Liver (tissue), 9 donors: Measurements from ENCODE around the gene PITPNB. TPM values are rescaled to one million over a fixed set of nuclear protein-coding genes. Genes with fewer than 3 reads are reported as not detected.

Source experiments
- DNase-seq: peaks from one replicate; pipeline ENCODE4 v3.0.0-alpha.2; 2017; ENCODE audit warnings: low spot score
- H3K27ac ChIP-seq, 2 donors: one replicate each; pipeline ENCODE4 v1.7.0; 2013; ENCODE audit warnings: inconsistent platforms in 2 of 2, low read length in 2 of 2, control low read depth in 1 of 2, low read depth in 1 of 2, mild to moderate bottlenecking in 1 of 2
- H3K27me3 ChIP-seq, 4 donors: one replicate each; pipeline versions ENCODE4 v1.6.1 to v1.7.0; 2013; ENCODE audit warnings: low read length in 3 of 4, inconsistent platforms in 1 of 4, mild to moderate bottlenecking in 1 of 4, moderate library complexity in 1 of 4; ENCODE audit not compliant: control insufficient read depth in 4 of 4, insufficient read depth in 4 of 4
- H3K36me3 ChIP-seq, 4 donors: one replicate each; pipeline versions ENCODE4 v1.6.1 to v1.7.0; 2013; ENCODE audit warnings: low read length in 3 of 4, mild to moderate bottlenecking in 3 of 4, low read depth in 1 of 4, moderate library complexity in 1 of 4; ENCODE audit not compliant: control insufficient read depth in 4 of 4, insufficient read depth in 3 of 4
- H3K4me1 ChIP-seq, 4 donors: one replicate each; pipeline versions ENCODE4 v1.6.1 to v1.7.0; 2013; ENCODE audit warnings: low read length in 3 of 4, mild to moderate bottlenecking in 3 of 4, moderate library complexity in 1 of 4; ENCODE audit not compliant: control insufficient read depth in 4 of 4, insufficient read depth in 4 of 4
- H3K4me3 ChIP-seq, 3 donors: one replicate each; pipeline versions ENCODE4 v1.6.1 to v1.7.0; 2013; ENCODE audit warnings: low read length in 3 of 3, control low read depth in 1 of 3, low read depth in 1 of 3, mild to moderate bottlenecking in 1 of 3
- H3K9ac ChIP-seq, 2 donors: one replicate each; pipeline ENCODE4 v1.7.0; 2013; ENCODE audit warnings: low read length in 2 of 2, mild to moderate bottlenecking in 2 of 2, moderate library complexity in 2 of 2, control low read depth in 1 of 2, low read depth in 1 of 2
- H3K9me3 ChIP-seq, 4 donors: one replicate each; pipeline versions ENCODE4 v1.6.1 to v1.7.0; 2013; ENCODE audit warnings: low read length in 3 of 4; ENCODE audit not compliant: control insufficient read depth in 4 of 4
- EGR1 ChIP-seq, 2 donors: IDR thresholded peaks; 2 replicates each; pipeline ENCODE4 v1.6.1; 2016 to 2018; ENCODE audit warnings: antibody characterized with exemption in 2 of 2, low read depth in 2 of 2
- FOXA2 ChIP-seq: IDR thresholded peaks from 2 replicates; pipeline ENCODE4 v1.6.1; 2016; ENCODE audit warnings: antibody characterized with exemption
- GABPA ChIP-seq, 2 donors: IDR thresholded peaks in 1 of 2; conservative IDR thresholded peaks in 1 of 2; 2 replicates each; pipeline ENCODE4 v1.6.1; 2016; ENCODE audit warnings: antibody characterized with exemption in 2 of 2, mild to moderate bottlenecking in 1 of 2, moderate library complexity in 1 of 2
- HNF4A ChIP-seq, 2 donors: conservative IDR thresholded peaks; 2 replicates each; pipeline ENCODE4 v1.6.1; 2016; ENCODE audit warnings: antibody characterized with exemption in 2 of 2, mild to moderate bottlenecking in 2 of 2
- HNF4G ChIP-seq: IDR thresholded peaks from 2 replicates; pipeline ENCODE4 v1.6.1; 2016; ENCODE audit warnings: antibody characterized with exemption
- JUND ChIP-seq, 2 donors: IDR thresholded peaks; 2 replicates each; pipeline ENCODE4 v1.6.1; 2016; ENCODE audit warnings: antibody characterized with exemption in 2 of 2
- NR2F2 ChIP-seq: IDR thresholded peaks from 2 replicates; pipeline ENCODE4 v1.6.1; 2016; ENCODE audit warnings: antibody characterized with exemption
- RAD21 ChIP-seq, 2 donors: IDR thresholded peaks; 2 replicates each; pipeline ENCODE4 v1.6.1; 2016; ENCODE audit warnings: antibody characterized with exemption in 2 of 2, mild to moderate bottlenecking in 2 of 2
- SP1 ChIP-seq: IDR thresholded peaks from 2 replicates; pipeline ENCODE4 v1.6.1; 2018; ENCODE audit warnings: antibody characterized with exemption, mild to moderate bottlenecking
- WGBS: extraction: QIAGEN DNeasy Blood & Tissue Kit; methylation state at CpG from one replicate; pipeline ENCODE4 v1.1.7; 2013; 5-methylcytosine and 5-hydroxymethylcytosine counted together
- polyA plus RNA-seq, 2 donors: library from polyadenylated mRNA; stranded (reverse) in 1 of 2; unstranded in 1 of 2; fragments of 200-250 nt in 1 of 2; fragments of >200 nt in 1 of 2; fragmentation: Nextera tagmentation in 1 of 2; extraction: Ambion mirVana in 1 of 2; gene quantifications; one replicate each; pipeline versions ENCODE4 v1.2.1 to v1.2.3, GENCODE V29; 2013 to 2015
- total RNA-seq, 2 donors: library from RNA; depleted of rRNA; stranded (reverse); fragments of >200 nt; gene quantifications; one replicate each; pipeline ENCODE4 v1.2.3, GENCODE V29; 2014
- TF ChIP-seq, protein P1 (sequence below): fragments of 150-350 bp; IDR thresholded peaks from 2 replicates; pipeline ENCODE4 v1.5.1; 2017; ENCODE audit warnings: improper control_type of control experiment, low read depth, low read length; ENCODE audit not compliant: missing input control
- TF ChIP-seq, protein P2 (sequence below): IDR thresholded peaks from 2 replicates; pipeline ENCODE4 v1.6.1; 2016; ENCODE audit warnings: antibody characterized with exemption, mild to moderate bottlenecking
- TF ChIP-seq, protein P3 (sequence below): IDR thresholded peaks from 2 replicates; pipeline ENCODE4 v1.6.1; 2016; ENCODE audit warnings: antibody characterized with exemption
- TF ChIP-seq, protein P4 (sequence below): IDR thresholded peaks from 2 replicates; pipeline ENCODE4 v1.6.1; 2016; ENCODE audit warnings: antibody characterized with exemption
- donor health status: healthy.
- donor health status: healthy.
- donor health status: healthy.
- donor health status: healthy.
- donor health status: healthy.

The PITPNB gene
- total and polyA plus RNA-seq, 4 donors = 18.4 to 57.4 (median 34.4) TPM

DNA sequence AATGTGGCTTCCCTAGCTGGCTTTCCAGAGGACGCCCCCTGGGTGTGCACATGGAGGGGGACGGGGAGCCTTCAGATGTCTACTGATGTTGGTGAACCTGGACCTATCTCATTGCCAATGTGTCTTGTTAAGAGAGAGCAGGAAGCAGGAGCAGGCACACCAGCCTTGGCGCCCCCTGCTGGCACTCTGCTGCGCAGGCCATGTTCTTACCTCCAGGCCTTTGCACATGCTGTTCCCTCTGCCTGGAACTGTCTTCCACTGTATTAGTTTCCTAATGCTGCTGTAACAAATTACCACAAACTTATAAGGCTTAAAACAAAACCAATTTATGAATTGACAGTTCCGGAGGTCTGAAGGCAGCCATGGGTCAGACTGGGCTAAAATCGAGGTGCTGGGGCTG, 93.9 kb downstream of the PITPNB start:
- no peak overlapping the region for H3K9ac ChIP-seq
- WGBS = 92% methylated on average over 6 of the region's 6 CpGs
- no peak overlapping the region for H3K27ac ChIP-seq
- no peaks in the 10 kb centered on the region for H3K27me3 ChIP-seq
- no peak for TF ChIP-seq NR2F2
- peak in 1 of 2 donors; percentile 26 for TF ChIP-seq RAD21 (IDR thresholded peaks at IDR 0.05)
- H3K9me3 ChIP-seq = no peaks in the 10 kb centered on the region
- no peak overlapping the region for H3K4me3 ChIP-seq
- H3K36me3 ChIP-seq = no peaks in the 10 kb centered on the region
- H3K4me1 ChIP-seq = no peaks in the 10 kb centered on the region
- peak; percentile 52 for DNase-seq

DNA sequence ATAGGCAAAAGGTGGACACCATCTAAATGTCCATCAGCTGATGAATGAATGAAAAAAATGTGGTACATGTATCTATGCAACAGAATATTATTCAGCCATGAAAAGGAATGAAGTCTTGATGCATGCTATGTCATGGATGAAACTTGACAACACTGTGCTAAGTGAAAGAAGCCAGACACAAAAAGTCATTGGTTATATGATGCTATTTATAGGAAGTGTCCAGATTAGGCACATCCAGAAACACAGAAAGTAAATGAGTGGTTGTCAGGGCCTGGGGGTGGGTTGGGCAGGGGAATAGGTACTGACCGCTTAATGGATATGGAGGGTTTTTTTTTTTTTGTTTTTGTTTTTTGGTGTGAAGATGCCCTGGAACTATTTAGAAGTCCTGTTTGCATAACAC, 95.8 kb downstream of the PITPNB start:
- no peak for DNase-seq
- no peak overlapping the region for H3K4me3 ChIP-seq
- WGBS = 98% methylated on average over 1 of the region's 1 CpG
- no peaks in the 10 kb centered on the region for H3K36me3 ChIP-seq
- no peak overlapping the region for H3K9ac ChIP-seq
- no peak overlapping the region for H3K27ac ChIP-seq
- no peaks in the 10 kb centered on the region for H3K4me1 ChIP-seq
- no peaks in the 10 kb centered on the region for H3K27me3 ChIP-seq
- no peaks in the 10 kb centered on the region for H3K9me3 ChIP-seq
- TF ChIP-seq RAD21 (IDR thresholded peaks at IDR 0.05) = no peak
- TF ChIP-seq HNF4G = no peak
- TF ChIP-seq FOXA2 = no peak
- TF ChIP-seq, protein P1, sequence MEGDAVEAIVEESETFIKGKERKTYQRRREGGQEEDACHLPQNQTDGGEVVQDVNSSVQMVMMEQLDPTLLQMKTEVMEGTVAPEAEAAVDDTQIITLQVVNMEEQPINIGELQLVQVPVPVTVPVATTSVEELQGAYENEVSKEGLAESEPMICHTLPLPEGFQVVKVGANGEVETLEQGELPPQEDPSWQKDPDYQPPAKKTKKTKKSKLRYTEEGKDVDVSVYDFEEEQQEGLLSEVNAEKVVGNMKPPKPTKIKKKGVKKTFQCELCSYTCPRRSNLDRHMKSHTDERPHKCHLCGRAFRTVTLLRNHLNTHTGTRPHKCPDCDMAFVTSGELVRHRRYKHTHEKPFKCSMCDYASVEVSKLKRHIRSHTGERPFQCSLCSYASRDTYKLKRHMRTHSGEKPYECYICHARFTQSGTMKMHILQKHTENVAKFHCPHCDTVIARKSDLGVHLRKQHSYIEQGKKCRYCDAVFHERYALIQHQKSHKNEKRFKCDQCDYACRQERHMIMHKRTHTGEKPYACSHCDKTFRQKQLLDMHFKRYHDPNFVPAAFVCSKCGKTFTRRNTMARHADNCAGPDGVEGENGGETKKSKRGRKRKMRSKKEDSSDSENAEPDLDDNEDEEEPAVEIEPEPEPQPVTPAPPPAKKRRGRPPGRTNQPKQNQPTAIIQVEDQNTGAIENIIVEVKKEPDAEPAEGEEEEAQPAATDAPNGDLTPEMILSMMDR = no peak
- no peak for TF ChIP-seq GABPA (IDR thresholded peaks at IDR 0.05 in 1 of 2, conservative IDR thresholded peaks at IDR 0.05 in 1 of 2)
- no peak for TF ChIP-seq SP1
- TF ChIP-seq, protein P2, sequence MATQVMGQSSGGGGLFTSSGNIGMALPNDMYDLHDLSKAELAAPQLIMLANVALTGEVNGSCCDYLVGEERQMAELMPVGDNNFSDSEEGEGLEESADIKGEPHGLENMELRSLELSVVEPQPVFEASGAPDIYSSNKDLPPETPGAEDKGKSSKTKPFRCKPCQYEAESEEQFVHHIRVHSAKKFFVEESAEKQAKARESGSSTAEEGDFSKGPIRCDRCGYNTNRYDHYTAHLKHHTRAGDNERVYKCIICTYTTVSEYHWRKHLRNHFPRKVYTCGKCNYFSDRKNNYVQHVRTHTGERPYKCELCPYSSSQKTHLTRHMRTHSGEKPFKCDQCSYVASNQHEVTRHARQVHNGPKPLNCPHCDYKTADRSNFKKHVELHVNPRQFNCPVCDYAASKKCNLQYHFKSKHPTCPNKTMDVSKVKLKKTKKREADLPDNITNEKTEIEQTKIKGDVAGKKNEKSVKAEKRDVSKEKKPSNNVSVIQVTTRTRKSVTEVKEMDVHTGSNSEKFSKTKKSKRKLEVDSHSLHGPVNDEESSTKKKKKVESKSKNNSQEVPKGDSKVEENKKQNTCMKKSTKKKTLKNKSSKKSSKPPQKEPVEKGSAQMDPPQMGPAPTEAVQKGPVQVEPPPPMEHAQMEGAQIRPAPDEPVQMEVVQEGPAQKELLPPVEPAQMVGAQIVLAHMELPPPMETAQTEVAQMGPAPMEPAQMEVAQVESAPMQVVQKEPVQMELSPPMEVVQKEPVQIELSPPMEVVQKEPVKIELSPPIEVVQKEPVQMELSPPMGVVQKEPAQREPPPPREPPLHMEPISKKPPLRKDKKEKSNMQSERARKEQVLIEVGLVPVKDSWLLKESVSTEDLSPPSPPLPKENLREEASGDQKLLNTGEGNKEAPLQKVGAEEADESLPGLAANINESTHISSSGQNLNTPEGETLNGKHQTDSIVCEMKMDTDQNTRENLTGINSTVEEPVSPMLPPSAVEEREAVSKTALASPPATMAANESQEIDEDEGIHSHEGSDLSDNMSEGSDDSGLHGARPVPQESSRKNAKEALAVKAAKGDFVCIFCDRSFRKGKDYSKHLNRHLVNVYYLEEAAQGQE = no peak
- TF ChIP-seq JUND (IDR thresholded peaks at IDR 0.05) = no peak
- TF ChIP-seq EGR1 (IDR thresholded peaks at IDR 0.05; ENCODE audit: low read depth in 2 of 2) = no peak
- TF ChIP-seq, protein P3, sequence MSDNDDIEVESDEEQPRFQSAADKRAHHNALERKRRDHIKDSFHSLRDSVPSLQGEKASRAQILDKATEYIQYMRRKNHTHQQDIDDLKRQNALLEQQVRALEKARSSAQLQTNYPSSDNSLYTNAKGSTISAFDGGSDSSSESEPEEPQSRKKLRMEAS = no peak
- TF ChIP-seq, protein P4, sequence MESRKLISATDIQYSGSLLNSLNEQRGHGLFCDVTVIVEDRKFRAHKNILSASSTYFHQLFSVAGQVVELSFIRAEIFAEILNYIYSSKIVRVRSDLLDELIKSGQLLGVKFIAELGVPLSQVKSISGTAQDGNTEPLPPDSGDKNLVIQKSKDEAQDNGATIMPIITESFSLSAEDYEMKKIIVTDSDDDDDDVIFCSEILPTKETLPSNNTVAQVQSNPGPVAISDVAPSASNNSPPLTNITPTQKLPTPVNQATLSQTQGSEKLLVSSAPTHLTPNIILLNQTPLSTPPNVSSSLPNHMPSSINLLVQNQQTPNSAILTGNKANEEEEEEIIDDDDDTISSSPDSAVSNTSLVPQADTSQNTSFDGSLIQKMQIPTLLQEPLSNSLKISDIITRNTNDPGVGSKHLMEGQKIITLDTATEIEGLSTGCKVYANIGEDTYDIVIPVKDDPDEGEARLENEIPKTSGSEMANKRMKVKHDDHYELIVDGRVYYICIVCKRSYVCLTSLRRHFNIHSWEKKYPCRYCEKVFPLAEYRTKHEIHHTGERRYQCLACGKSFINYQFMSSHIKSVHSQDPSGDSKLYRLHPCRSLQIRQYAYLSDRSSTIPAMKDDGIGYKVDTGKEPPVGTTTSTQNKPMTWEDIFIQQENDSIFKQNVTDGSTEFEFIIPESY = no peak
- TF ChIP-seq HNF4A (conservative IDR thresholded peaks at IDR 0.05) = no peak
